GM10847 (cell line): ENCODE results near the gene TRNAU1AP.
A peak's percentile ranks its signal among the peaks of the same experiment; 100 is the strongest.

Source experiments
- POLR2A ChIP-seq: IDR thresholded peaks from 2 replicates; pipeline ENCODE4 v1.6.1; 2011; ENCODE audit not compliant: insufficient read length; ENCODE audit errors: extremely low read depth

Gene TRNAU1AP

GRCh38 chr1:28564310-28564709 is 11.4 kb downstream of the TRNAU1AP start:
- TF ChIP-seq POLR2A: no peak

- TF ChIP-seq POLR2A: no peak
Measured at GRCh38 chr1:28565040-28565439, 12.2 kb downstream of the TRNAU1AP start.

DNA sequence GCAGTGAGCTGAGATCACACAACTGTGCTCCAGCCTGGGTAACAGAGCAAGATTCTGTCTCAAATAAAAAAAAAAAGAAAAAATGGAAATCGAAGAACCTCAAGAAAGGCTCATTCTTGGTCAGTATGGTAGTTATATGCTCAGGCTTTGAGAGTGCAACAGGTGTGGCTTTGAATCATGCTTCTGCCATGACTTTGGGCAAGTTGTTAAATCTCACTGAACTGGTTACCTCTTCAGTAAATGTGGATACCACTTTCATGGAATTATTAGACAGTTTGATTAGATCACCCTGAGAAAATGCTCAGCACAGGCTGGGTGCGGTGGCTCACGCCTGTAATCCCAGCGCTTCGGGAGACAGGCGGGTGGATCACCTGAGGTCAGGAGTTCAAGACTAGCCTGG is 12.8 kb downstream of the TRNAU1AP start:
- TF ChIP-seq POLR2A: no peak

- TF ChIP-seq POLR2A: no peak
Measured at GRCh38 chr1:28566931-28567330, 14.0 kb downstream of the TRNAU1AP start.

- TF ChIP-seq POLR2A: no peak
Measured at GRCh38 chr1:28571911-28572310, 19.0 kb downstream of the TRNAU1AP start.

DNA sequence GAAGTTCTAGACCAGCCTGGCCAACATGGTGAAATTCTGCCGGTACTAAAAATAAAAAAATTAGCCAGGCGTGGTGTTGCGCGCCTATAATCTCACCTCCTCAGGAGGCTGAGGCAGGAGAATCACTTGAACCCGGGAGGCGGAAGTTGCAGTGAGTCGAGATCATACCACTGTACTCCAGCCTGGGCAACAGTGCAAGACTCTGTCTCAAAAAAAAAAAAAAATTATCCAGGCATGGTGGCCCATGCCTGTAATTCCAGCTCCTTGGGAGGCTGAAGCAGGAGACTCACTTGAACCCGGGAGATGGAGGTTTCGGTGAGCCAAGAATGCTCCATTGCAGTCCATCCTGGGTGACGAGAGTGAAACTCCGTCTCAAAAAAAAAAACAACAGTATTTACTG is 20.7 kb downstream of the TRNAU1AP start:
- no peak for TF ChIP-seq POLR2A

GRCh38 chr1:28577052-28577678 is 24.3 kb downstream of the TRNAU1AP start:
- TF ChIP-seq POLR2A: no peak

DNA sequence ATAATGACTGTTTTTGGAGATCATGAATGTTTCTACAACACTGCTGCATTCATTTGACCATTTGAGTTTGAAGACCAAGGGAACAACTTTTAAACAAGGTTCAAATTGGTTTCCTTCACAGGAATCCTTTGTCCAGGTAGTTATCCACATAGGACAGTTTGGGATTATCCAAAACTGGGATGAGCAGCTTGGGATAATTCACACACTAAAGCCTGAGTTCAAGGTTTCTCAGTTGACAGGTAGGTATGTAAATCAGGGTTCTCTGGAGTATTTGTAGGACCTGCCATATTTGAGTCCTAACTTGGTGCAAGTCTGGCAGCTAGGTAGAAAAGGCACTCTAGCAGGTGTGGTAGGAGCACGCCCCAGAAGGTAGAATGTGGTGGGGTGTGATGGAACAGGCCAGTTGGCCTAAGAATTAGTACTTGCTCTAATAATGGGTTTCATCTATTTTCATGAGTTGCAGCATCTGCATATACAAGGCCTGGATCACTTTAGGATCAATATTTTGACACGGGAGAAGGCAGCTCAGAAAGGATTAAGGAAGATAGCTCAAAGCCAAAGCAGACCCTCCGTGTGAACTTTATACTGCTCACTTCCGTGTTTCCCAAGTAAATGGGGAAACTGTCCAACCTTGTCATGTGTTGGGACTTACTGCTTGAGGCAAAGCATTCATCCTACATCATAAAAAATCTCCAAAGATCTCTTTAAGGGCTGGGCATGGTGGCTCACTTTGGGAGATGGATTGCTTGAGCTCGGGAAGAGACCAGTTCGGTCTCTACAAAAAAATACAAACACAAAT is 25.1 kb downstream of the TRNAU1AP start:
- TF ChIP-seq POLR2A: no peak

DNA sequence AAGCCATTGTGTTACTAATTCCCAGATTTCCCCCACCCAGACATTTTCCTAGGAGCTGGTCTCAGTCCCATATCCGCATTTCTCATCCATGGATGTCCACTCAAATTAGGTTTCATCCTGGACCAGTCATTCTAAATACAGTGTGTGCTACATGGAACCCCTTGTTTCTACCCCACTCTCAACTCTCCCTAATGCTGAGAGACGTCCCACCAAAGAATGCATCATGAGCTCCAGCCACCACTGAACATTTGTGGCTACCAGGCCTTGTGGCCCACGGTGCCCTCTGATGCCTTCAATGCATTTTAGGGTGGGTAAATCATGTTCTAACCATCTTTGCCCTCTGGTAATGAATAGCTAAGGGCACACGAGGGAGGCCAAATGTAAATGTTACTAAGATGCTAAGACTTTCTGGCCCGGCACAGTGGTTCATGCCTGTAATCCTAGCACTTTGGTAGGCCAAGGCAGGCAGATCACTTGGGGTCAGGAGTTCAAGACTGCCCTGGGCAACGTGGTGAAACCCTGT is 25.9 kb downstream of the TRNAU1AP start:
- no peak for TF ChIP-seq POLR2A

DNA sequence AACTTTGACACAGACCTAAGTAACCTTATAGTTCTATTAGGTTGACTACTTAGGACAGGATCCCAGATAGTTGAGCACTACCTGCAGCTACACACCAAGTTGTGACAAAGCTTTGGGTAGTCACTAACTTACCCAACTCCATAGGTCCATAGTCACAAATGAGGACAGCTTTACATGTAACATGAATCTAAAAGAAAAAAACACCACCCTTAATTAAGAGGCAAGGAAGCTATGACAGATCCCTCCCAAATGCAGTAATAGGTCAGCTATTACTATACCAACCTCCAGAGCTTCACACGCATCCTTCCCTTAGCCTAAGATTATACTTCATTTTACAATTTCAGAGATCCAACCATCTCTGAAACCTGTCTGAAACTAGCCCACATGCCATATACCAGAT is 26.5 kb downstream of the TRNAU1AP start:
- no peak for TF ChIP-seq POLR2A

DNA sequence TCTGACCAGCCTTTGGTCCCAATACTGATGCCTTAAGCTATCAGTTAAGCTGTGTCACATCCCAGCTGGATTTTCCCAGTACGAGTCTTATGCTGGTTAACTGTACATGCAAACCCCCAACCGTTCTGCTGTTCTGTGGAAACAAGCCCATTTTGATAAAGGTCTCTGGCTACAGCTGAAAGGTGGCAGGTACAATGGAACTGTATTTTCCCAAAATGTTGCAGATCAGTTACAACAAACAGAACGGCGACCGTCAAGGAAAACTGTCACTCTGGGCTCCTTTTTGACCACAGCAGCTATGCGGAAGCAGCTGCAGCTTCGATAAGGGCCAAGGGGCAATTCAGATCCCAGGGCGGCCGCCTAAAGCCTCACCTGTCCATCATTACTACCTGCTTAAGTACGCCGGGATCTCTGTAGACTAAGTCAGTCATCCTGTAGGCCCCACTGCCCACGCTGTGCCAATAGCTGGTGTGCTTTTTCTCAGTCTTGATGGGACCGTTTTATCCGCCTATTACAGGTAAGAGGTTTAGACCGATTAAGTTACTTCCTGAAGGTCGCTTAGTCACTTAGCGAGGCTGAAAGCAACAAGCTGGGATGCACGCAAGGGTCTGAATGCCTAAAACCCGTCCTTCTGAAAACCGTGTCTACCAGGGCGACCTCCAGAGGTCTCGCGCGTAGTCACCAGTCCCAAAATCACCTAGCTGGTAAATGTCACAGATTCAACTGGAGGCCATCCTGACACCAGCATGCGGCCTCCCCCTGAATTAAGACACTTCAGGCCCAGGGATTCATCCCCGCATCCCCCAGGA is 28.0 kb downstream of the TRNAU1AP start:
- TF ChIP-seq POLR2A: no peak

DNA sequence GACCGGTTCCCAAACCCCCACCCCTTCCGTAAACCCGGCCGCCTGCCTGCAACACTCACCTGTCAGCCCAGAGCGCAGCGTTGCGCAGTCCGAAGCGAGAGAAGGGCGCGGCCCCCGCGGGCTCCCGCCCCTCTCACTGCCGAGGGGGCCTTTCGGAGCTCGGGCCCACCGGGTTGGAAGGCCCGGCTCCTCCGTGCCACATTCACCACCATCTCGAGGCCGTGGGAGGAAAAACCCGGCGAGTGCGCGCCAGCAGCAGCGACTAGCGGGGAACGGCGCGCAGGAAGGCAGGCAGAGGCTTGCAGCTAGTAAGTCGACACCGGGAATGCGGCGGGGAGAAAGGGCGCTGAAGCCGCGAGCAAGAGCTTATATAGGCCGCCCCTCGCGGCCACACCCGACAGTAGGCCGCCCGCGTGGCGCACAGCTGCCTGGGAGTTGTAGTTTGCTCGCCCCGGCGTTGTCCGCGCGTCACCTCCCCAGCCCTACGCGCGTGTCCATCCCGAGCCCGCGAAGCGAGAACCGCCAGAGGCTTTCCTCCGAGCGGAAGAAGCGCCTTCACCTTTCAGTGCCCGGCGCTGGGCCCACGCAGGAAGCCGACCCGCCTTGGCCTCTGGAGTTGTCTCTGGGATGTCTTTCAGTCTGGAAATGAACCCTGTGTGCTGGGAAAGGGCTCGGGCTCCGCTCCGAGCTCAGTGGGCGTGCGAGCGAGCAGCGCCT is 28.8 kb downstream of the TRNAU1AP start:
- peak; percentile 100 for TF ChIP-seq POLR2A

DNA sequence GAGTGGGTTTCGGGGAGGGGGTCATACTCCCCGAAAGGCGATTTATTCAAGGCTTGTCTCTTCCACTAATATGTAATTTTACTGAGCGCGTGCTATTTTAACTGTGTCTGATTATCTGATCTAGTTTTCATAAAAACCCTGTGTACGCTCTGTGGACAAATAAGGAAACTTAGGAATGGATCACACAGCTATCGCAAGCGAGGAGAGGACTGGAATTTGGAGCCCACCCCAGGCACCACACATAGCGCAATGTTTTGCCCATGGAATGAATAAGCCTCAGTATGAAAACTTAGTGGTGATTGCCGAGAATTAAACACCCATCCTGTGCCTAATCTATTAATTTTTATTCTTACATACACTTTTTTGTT is 29.3 kb downstream of the TRNAU1AP start:
- TF ChIP-seq POLR2A: no peak

DNA sequence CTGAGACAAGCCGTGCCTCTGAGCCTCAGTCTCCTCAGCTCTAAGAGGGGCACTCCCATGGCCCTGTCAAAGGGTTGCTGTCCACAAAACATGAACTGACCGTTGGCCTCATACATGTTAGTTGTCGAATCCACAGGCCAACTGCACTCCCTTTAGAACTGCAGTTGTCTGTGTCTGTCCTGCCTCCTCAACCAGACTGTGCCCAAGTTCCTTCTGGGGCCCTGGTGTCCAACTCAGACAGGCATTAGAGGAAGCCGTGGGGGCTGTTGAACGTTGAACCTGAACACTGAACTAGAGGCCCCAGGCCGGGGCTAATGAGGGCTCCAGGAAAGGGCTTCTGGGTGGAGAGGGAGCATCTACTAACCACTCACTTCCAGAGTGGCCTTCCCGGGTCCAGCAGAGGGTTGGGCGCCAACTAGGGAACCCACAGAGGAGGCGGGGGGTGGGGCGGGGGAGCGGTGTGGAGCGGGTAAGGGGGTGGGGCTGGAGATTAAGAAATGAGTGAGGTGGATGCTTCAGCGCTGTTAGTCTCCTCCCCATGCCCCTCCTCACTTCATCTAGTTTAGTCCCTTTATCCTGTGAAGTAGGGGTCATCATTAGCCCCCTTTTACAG is 38.9 kb downstream of the TRNAU1AP start, which contains the start of gene RAB42:
TSS of gene RAB42 (plus strand) at position 558 of the 613 bp plus-strand sequence. CDS start 247 bp downstream, outside the sequence.
- TF ChIP-seq POLR2A: no peak
